Ovary (tissue), 9 donors: Measurements from ENCODE around the gene PLK1. TPM values are rescaled to one million over a fixed set of nuclear protein-coding genes. Genes with fewer than 3 reads are reported as not detected.

Experiments
- DNase-seq, 5 donors: peaks; one replicate each; pipeline ENCODE4 v3.0.0-alpha.2; 2019 to 2020
- H3K27ac ChIP-seq, 2 donors: fragments of 200-600 bp; one replicate each; pipeline versions ENCODE4 v1.5.1 to v1.8.0; 2019 to 2022
- H3K27me3 ChIP-seq: fragments of 200-600 bp; one replicate; pipeline ENCODE4 v1.8.0; 2022
- H3K36me3 ChIP-seq: fragments of 200-600 bp; sonication (generic); one replicate; pipeline ENCODE4 v1.5.1; 2019
- H3K4me1 ChIP-seq: one replicate; pipeline ENCODE4 v1.8.1; 2013; ENCODE audit warnings: mild to moderate bottlenecking, moderate library complexity; ENCODE audit not compliant: insufficient read depth
- H3K4me3 ChIP-seq: fragments of 200-600 bp; sonication (generic); one replicate; pipeline ENCODE4 v1.5.1; 2017
- H3K9me3 ChIP-seq, 2 donors: fragments of 200-600 bp in 1 of 2; sonication (generic) in 1 of 2; one replicate each; pipeline versions ENCODE4 v1.5.1 to v1.8.1; 2013 to 2019; ENCODE audit warnings: mild to moderate bottlenecking in 1 of 2, moderate library complexity in 1 of 2
- EP300 ChIP-seq: sonication (generic); formaldehyde crosslinking; IDR thresholded peaks from one replicate; pipeline ENCODE4 v1.6.1; 2017; ENCODE audit warnings: antibody characterized with exemption
- POLR2A ChIP-seq: fragments of 450-650 bp; IDR thresholded peaks from one replicate; pipeline ENCODE4 v1.6.1; 2017; ENCODE audit warnings: antibody characterized with exemption, mild to moderate bottlenecking, moderate library complexity
- WGBS, 3 donors: extraction: QIAGEN DNeasy Blood & Tissue Kit in 1 of 3; methylation state at CpG; one replicate each; pipeline versions ENCODE4 v1.1.5 to v1.1.7; 2013 to 2017; 5-methylcytosine and 5-hydroxymethylcytosine counted together
- intact Hi-C, 4 donors: fragments of 100-400 bp; cut with DNase I; formaldehyde crosslinking; loops; one replicate each; pipeline versions ENCODE4 v1.11.0 to v1.15.1; 2022 to 2023
- polyA plus RNA-seq, 2 donors: library from polyadenylated mRNA; stranded (reverse); fragments of 200-250 nt in 1 of 2; fragments of 350-450 nt in 1 of 2; fragmentation: Illumina TruSeq in 1 of 2; extraction: RNeasy Lipid Tissue Mini Kit (QIAGEN cat#74804) in 1 of 2; gene quantifications; one replicate each; pipeline ENCODE4 v1.2.3, GENCODE V29; 2013 to 2014
- total RNA-seq, 7 donors: library from RNA; depleted of rRNA in 2 of 7; stranded (reverse); fragments of >200 nt in 2 of 7; fragmentation: NEBNext Ultra II Directional in 3 of 7; extraction: Animal tissue kit (Norgen Biotek cat#: 25700) in 3 of 7; gene quantifications; one replicate each; pipeline versions ENCODE4 v1.1.0 to v1.2.4, GENCODE V29; 2016 to 2023
- TF ChIP-seq, protein P1 (sequence below), 3 donors: fragments of 450-650 bp in 2 of 3; fragments of 200-600 bp in 1 of 3; IDR thresholded peaks; one replicate each; pipeline versions ENCODE4 v1.5.1 to v1.8.0; 2016 to 2022; ENCODE audit warnings: antibody characterized with exemption in 3 of 3, mild to moderate bottlenecking in 1 of 3
- donor health status: DM: no; HTN: no; CAD: no; lungs with moderate emphysema.
- donor health status: DM: no; HTN: no; CAD: no.
- donor health status: Bipolar disorder and iron deficiency.
- donor health status: DM: yes; HTN: yes; CAD: no.
- donor health status: DM: no; HTN: no; CAD: no.
- donor health status: DM: yes; HTN: yes; CAD: no.

The PLK1 gene
- total and polyA plus RNA-seq, 9 donors = 1.1 to 4.7 (median 1.9) TPM

DNA sequence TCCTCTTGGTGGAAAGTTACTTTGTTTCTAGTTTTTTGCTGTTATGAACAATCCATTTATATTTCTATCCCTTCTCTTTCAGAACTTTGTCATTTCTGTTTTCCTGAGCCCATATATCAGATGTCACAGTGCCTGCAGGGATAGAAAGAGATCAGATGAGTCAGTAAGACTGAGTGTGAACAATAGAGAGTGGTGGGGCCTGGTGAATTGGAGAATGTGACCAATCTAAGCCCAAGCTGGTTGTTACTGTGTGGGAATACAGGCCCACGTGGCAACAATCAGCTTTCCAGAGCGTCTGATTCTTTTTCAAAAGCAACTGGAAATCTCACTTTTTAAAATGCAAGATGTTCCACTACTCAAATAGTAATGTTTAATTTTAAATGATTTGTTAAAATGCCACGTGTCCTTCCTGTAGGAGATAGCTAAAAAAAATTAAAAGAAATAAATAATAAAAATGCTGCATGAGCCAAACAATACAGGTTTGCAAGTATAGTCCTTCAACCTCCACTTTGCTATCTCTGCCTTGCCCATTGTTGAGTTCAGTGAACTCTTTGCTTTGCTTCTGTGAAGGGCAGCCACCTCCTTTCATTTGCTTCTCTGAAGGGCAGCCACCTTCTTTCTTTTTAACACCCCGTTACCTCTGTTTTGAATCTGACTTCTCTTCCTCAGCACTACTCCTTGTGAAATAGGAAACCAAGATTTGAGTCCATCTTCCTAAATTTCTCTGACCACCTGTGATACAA lies 27.8 kb upstream of the PLK1 start:
- Histone ChIP-seq H3K4me1 (no peaks in the 10 kb centered on the region), H3K4me3 (no peak overlapping the region), H3K9me3 (no peaks in the 10 kb centered on the region), H3K27me3 (no peaks in the 10 kb centered on the region), H3K36me3 (no peaks in the 10 kb centered on the region), H3K27ac (no peak overlapping the region)
- TF ChIP-seq, protein P1, sequence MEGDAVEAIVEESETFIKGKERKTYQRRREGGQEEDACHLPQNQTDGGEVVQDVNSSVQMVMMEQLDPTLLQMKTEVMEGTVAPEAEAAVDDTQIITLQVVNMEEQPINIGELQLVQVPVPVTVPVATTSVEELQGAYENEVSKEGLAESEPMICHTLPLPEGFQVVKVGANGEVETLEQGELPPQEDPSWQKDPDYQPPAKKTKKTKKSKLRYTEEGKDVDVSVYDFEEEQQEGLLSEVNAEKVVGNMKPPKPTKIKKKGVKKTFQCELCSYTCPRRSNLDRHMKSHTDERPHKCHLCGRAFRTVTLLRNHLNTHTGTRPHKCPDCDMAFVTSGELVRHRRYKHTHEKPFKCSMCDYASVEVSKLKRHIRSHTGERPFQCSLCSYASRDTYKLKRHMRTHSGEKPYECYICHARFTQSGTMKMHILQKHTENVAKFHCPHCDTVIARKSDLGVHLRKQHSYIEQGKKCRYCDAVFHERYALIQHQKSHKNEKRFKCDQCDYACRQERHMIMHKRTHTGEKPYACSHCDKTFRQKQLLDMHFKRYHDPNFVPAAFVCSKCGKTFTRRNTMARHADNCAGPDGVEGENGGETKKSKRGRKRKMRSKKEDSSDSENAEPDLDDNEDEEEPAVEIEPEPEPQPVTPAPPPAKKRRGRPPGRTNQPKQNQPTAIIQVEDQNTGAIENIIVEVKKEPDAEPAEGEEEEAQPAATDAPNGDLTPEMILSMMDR (IDR thresholded peaks at IDR 0.05) = no peak
- TF ChIP-seq POLR2A = no peak
- WGBS, 3 donors = 77 to 89% (median 88%) methylated on average over 4 of the region's 4 CpGs
- intact Hi-C loops = no loop called here
- DNase-seq = no peak

- H3K9me3 ChIP-seq = no peaks in the 10 kb centered on the region
- no peaks in the 10 kb centered on the region for H3K4me1 ChIP-seq
- intact Hi-C loops = no loop called here
- H3K27ac ChIP-seq = no peak overlapping the region
- H3K27me3 ChIP-seq = no peaks in the 10 kb centered on the region
- H3K4me3 ChIP-seq = no peak overlapping the region
- 95 to 97% (median 96%) methylated on average over 4 of the region's 4 CpGs for WGBS, 3 donors
- no peak for DNase-seq
- TF ChIP-seq EP300 = no peak
- TF ChIP-seq POLR2A = no peak
- TF ChIP-seq, protein P1 (IDR thresholded peaks at IDR 0.05) = no peak
- no peaks in the 10 kb centered on the region for H3K36me3 ChIP-seq
Observed at GRCh38 chr16:23651943-23652468, 26.7 kb upstream of the PLK1 start.

DNA sequence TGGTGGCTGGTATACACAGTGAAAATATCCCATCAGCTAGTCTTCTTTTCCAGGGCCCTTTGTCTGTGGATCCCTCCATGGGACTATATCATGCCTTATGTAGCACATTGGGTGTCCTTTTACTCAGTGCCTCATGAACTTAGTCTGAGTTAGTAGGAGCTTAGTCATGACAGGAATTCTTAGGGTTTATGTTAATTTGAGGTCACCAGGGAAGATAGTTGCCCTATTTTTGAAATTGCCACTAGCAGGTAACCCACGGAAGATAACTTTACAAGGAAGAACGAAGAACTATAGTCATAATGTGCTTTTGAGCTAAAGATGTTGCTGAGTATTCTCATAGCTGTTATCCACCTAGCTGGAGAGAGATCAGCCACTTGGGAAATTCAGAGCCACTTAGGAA lies 14.8 kb upstream of the PLK1 start:
- WGBS, 3 donors = 89 to 98% (median 95%) methylated on average over 2 of the region's 2 CpGs
- no peaks in the 10 kb centered on the region for H3K27me3 ChIP-seq
- no peaks in the 10 kb centered on the region for H3K9me3 ChIP-seq
- TF ChIP-seq POLR2A = no peak
- TF ChIP-seq EP300 = no peak
- TF ChIP-seq, protein P1 (IDR thresholded peaks at IDR 0.05) = no peak
- no peak overlapping the region for H3K27ac ChIP-seq
- H3K36me3 ChIP-seq = no peaks in the 10 kb centered on the region
- DNase-seq = no peak
- H3K4me1 ChIP-seq = no peaks in the 10 kb centered on the region
- no peak overlapping the region for H3K4me3 ChIP-seq
- intact Hi-C loops = no loop called here

- intact Hi-C loops = no loop called here
- TF ChIP-seq POLR2A = no peak
- TF ChIP-seq, protein P1 (IDR thresholded peaks at IDR 0.05) = no peak
- no peak for TF ChIP-seq EP300
- Histone ChIP-seq H3K4me3 (no peak overlapping the region), H3K27ac (no peak overlapping the region), H3K9me3 (no peaks in the 10 kb centered on the region), H3K4me1 (no peaks in the 10 kb centered on the region), H3K36me3 (no peaks in the 10 kb centered on the region), H3K27me3 (no peaks in the 10 kb centered on the region)
- DNase-seq = no peak
- WGBS, 3 donors = 89 to 93% (median 89%) methylated on average over 7 of the region's 7 CpGs
Observed at GRCh38 chr16:23666571-23667354, 11.9 kb upstream of the PLK1 start.
